CD4-positive, alpha-beta T cell treated with Interleukin-4 for 1 hour (primary cell): ENCODE data around the gene NPIPA1.
A peak's percentile ranks its signal among the peaks of the same experiment; 100 is the strongest.
"Not testable (repeated sequence)": the region's sequence is repeated elsewhere in the genome, so short reads cannot be mapped to it uniquely, and the experiment has no call there.

ENCODE experiments used
- DNase-seq, 2 donors: peaks; one replicate each; pipeline ENCODE4 v3.0.0-alpha.2; 2020 to 2022

Gene NPIPA1

DNA sequence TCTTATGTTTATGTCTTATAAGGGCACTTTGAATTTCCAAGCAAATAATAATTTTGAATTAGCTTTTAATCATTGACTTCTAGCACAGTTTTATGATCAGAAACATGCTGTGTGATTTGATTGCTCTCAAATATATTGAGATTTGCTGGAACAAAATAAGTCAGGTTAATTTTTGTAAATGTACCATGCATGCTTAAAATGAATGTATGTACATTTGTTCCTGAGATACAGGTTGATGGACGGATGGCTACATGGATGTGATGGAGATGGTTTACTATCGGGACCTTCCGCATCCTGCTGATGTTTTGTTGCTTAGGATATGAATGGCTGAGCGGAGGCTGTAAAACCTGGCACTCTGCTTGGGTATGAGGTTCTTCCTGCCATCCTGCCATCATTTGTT is at the start of gene NPIPA1:
NPIPA1 (plus strand) TSS at position 301 of the 400 bp plus-strand sequence; CDS start at position 301, 0 bp downstream.
- not testable (repeated sequence) for DNase-seq

DNA sequence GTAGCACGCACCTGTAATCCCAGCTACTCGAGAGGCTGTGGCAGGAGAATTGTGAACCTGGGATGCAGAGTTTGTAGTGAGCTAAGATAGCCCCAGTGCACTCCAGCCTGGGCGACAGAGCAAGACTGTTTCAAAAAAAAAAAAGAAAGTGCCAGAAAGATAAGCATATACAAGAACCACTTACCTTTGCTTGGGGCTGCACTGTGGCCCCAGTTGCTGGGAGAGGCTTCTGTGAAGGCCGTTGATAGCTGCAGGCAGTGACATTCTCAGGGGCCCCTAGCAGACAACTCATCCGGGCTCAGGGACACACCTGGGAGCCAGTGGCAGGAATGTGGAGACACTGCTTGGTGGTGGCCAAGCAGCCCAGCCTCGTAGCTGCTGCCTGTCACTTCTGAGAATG is 45.1 kb upstream of the NPIPA1 start:
- not testable (repeated sequence) for DNase-seq

DNA sequence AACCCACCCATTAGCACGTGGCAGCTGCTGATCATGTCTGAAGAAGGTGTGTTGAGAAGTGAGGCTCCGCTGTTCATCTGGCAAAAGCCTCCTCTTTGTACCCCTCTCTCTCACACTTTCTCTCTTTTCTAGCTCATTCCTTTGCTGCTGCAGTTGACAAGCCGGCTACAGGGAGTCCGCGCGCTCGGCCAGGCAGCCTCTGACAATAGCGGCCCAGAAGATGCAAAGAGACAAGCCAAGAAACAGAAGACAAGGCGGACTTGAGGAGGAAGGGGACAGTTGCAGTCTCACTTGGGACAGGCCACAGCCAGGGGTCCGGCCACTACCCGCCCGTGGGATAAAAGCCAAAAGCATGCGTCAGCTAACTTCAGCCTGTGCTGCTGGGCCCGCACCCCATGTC is 41.9 kb upstream of the NPIPA1 start:
- not testable (repeated sequence) for DNase-seq

DNA sequence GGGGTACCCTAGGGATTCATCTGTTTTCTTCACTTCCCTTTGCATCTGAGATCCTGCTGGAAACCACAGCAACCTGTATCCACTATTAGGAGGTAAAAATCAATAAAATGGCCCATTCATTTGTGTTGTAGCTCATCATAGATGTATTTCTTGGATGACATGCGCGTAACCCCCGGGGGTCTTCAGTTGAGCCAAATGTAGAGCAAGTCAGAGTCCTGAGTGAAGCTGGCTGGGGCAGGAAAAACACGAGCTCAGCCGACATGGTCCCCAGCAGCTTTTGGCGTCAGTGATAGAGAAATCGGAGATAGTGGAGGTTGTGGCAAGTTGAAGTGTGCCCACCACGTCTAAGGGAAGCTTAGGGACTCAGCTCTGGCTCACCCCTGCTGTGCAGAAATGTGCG is 41.2 kb upstream of the NPIPA1 start:
- not testable (repeated sequence) for DNase-seq

DNA sequence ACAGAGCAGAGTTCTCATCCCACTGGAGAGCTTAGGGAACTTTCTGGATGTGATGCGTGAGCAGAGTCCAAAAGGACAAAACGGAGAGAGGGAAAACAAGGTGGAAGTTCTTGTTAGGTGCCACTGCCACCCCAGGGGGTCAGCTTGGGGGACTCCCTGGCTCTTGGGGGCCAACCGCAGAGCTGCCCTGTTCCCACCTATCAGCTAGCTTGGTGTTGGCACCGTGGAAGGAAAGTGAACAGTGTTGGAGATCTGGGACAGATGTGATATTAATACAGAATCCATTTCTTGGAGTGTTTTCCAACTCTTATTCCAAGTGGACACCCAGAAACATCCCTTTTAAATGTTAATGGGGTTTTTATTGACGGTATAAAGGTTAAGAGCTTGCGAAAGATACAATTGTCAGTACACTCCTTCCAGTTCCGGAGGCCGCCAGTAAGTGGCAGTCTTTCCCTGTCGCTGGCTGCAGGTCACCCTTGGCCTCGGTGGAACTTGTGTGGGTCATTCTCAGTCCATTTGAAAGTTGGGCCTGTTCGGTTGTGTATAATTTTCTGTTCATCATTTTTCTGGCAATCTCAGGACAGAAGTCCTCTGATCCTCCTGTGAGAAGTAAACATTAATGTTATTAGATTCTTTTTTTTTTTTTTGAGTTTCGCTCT is 40.1 kb upstream of the NPIPA1 start:
- DNase-seq: not testable (repeated sequence)

DNA sequence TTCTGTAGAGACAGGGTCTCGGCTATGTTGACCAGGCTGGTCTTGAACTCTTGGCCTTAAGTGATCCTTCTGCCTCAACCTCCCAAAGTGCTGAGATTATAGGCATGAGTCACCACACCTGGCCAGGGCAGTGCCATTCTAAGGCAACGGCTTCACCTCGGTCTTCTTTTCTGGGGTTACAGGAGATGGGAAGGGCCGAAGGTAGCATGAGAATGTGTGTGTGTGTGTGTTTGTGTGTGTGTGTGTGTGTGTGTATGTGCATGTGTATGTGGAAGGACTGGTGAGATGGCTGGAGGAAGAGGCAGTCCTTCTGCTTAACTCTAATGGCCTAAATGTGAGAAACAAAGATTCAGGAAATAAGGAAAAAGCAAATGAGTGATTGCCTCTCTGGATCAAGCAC is 39.1 kb upstream of the NPIPA1 start:
- not testable (repeated sequence) for DNase-seq

DNA sequence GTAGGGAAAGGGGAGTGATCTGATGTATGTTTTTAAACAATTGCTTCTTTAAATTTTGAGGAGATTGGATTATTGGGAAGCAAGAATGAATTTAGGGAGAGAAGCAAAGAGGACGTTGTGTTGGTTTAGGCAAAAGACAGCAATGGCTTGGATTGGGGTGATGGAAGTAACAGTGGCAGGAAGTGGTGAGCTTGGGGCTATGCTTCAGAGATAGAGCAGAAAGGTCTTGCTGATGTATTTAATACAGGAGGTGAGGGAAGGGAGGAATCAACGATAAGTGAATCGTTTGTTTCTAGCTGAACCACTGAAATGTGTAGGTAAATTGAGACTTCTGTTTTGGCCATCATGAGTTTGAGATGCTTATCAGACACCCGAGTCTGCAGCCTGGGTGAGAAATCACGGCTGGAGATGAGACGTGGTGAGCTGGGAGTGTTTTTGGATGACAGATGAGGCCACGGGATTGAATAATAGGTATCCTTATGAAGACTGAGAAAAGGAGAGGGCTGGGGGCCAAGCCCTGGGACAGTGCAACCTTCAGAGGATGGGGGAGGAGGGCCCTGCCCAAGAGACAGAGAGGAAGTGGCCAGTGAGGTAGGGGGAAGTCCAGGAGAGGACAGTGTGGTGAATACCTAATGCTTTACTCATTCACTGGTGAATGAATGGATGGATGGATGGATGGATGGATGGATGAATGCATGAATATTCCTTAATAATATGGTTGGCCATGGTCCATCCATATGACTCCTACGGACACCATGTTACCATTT is 33.9 kb upstream of the NPIPA1 start:
- not testable (repeated sequence) for DNase-seq

DNA sequence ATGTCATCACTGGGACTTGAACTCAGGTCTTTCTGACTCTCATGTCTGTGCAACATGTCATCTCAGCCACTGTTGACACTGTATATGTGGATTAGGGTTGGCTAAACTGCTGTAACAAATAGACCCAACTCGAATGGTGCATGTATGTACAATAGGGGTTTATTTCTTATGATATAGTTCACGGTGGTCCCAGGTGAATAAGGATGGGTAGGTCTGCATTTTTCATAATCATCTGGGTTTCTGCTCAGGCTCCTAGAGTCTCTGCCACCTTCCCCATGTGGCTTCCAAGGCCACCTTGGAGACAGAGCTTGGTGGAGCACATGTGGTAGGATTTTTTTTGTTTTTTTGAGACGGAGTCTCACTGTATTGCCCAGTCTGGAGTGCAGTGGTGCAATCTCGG is 27.5 kb upstream of the NPIPA1 start:
- DNase-seq: not testable (repeated sequence)

DNA sequence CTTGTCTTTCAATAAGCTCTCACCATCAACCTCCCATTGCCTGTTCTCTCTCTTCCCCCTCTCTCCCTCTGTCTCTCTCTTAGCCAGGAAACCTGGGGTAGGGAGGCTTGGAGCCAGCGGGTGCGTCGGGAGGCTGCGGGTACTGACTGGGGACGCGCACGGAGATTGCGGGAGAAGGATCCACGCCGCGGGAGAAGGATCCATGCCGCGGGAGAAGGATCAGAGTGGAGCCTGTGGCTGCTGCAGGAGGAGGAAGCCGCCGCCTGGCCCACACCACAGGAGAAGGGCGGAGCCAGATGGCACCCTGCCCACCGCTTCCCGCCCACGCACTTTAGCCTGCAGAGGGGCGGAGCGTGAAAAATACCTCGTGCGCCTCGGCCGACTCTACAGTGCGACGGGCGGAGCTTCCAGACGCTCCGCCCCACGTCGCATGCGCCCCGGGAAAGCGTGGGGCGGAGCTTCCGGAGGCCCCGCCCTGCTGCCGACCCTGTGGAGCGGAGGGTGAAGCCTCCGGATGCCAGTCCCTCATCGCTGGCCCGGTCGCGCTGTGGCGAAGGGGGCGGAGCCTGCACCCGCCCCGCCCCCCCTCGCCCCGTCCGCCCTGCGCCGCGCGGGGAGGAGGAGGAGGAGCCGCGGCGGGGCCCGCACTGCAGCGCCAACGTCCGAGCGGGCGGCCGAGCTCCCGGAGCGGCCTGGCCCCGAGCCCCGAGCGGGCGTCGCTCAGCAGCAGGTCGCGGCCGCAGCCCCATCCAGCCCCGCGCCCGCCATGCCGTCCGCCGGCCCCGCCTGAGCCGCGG is 26.2 kb upstream of the NPIPA1 start:
- not testable (repeated sequence) for DNase-seq

DNA sequence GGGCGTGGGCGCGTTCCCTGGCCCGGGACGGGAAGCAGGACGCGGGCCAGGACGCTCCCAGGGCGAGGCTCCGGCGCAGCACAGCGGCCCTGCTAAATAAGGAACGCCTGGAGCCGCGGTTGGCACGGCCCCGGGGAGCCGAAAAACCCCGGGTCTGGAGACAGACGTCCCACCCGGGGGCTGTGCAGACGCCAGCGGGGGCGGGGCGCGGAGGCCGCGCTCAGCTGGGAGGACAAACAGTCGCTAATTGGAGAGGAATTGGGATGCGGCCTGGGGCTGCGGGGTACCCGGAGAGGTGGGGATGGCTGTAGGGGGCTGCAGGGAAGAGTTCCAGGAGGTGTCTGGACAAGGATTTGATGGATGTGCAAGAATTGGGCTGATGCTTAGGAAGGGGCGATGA is 25.3 kb upstream of the NPIPA1 start:
- peak; percentile 18 to 36 for DNase-seq

DNA sequence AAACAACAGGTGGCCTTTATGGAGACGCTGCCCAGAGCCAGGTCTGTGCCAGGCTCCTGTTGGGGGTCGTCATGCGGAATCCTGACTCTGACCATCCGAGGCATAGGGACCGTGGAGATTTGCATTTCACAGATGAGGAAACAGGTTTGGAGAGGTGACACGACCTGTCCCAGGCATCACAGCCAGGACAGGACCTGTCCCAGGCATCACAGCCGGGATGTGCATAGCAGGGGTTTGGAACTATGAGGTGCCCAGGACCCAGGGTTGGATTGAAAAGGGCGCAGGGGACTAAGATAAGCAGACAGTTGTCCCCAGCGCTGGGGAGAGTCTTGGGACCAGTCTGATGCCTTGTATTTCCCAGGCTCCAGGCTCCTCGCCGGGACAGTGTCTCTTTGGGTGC is 24.7 kb upstream of the NPIPA1 start:
- not testable (repeated sequence) for DNase-seq

DNA sequence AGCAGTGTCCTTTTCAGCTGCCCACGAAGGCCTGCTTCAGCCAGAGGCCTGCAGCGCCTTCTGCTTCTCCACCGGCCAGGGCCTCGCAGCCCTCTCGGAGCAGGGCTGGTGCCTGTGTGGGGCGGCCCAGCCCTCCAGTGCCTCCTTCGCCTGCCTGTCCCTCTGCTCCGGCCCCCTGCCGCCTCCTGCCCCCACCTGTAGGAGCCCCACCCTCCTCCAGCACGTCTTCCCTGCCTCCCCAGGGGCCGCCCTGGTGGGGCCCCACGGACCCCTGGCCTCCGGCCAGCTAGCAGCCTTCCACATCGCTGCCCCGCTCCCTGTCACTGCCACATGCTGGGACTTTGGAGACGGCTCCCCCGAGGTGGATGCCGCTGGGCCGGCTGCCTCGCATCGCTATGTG is 18.7 kb upstream of the NPIPA1 start:
- DNase-seq: not testable (repeated sequence)

DNA sequence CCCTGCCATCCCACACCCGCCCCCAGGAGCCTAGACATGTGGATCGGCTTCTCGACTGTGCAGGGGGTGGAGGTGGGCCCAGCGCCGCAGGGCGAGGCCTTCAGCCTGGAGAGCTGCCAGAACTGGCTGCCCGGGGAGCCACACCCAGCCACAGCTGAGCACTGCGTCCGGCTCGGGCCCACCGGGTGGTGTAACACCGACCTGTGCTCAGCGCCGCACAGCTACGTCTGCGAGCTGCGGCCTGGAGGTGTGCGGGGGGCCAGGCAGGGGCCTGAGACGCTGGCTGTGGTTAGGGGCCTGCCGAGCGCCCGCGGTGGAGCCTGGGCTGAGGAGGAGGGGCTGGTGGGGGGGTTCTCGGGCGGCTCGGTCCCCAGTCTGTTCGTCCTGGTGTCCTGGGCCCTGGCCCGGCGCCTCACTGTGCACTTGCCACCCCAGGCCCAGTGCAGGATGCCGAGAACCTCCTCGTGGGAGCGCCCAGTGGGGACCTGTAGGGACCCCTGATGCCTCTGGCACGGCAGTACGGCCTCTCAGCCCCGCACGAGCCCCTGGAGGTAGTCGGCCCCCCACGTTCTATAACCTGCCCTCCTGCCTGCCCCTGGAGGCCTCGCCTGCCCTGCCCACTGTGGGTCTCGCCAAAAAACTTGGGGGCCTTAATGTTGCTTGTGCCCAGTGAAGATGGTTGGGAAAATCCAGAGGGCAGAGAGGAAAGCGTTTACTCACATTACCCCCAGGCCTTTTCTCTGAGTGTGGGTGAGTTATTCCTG is 17.2 kb upstream of the NPIPA1 start:
- not testable (repeated sequence) for DNase-seq

DNA sequence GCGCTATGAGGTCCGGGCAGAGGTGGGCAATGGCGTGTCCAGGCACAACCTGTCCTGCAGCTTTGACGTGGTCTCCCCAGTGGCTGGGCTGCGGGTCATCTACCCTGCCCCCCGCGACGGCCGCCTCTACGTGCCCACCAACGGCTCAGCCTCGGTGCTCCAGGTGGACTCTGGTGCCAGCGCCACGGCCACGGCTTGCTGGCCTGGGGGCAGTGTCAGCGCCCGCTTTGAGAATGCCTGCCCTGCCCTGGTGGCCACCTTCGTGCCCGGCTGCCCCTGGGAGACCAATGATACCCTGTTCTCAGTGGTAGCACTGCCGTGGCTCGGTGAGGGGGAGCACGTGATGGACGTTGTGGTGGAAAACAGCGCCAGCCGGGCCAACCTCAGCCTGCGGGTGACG is 15.0 kb upstream of the NPIPA1 start:
- not testable (repeated sequence) for DNase-seq

DNA sequence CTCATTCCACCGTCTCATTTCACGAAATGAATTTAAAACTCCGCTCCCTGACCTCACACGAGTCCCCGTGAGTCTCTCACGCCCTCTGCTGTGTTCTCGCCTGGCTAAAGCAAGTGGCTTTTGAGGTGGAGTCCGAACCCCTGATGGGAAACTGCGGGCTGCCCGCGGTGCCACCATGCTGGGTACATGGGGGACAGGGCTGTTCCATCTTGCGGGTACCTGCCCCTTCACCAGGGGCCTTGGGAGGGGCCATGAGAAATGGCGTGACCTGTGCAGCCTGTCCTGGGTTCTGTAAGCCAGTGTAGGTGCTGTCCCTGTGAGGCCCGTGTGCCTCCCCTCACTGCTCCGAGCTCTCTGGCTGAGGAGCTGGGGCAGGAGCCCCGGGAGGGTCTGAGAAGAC is 14.3 kb upstream of the NPIPA1 start:
- DNase-seq: not testable (repeated sequence)

DNA sequence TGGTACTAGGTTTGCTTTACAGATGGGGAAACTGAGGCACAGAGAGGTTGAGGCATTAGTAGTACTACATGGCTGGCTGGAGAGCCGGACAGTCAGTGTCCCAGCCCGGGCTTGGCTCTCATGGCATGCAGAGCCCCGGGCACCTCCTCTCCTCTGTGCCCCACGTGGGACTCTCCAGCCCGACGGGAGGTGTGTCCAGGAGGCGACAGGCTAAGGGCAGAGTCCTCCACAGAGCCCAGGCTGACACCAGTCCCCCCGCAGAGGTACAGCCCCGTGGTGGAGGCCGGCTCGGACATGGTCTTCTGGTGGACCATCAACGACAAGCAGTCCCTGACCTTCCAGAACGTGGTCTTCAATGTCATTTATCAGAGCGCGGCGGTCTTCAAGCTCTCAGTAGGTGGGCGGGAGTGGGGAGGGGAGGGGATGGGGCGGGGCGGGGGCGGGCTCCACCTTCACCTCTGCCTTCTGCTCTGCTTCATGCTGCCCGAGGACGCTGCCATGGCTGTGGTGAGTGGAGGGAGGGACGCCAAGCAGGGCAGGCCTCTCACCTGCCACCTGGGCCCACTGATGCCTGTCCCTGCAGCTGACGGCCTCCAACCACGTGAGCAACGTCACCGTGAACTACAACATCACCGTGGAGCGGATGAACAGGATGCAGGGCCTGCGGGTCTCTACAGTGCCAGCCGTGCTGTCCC is 13.7 kb upstream of the NPIPA1 start:
- DNase-seq: not testable (repeated sequence)

DNA sequence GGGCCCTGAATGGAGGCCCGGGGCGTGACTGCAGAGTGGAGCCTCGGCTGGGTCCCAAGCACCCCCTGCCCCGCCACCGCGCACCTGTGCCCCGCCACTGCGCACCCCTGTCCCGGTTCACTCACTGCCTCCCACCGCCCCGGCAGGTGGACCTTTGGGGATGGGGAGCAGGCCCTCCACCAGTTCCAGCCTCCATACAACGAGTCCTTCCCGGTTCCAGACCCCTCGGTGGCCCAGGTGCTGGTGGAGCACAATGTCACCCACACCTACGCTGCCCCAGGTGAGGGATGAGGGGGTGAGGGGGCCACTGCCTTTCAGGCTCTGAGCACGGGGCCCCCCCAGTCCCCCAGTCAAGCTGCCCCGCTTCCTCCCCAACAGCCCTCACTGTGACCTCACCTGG is 12.9 kb upstream of the NPIPA1 start:
- DNase-seq: not testable (repeated sequence)

DNA sequence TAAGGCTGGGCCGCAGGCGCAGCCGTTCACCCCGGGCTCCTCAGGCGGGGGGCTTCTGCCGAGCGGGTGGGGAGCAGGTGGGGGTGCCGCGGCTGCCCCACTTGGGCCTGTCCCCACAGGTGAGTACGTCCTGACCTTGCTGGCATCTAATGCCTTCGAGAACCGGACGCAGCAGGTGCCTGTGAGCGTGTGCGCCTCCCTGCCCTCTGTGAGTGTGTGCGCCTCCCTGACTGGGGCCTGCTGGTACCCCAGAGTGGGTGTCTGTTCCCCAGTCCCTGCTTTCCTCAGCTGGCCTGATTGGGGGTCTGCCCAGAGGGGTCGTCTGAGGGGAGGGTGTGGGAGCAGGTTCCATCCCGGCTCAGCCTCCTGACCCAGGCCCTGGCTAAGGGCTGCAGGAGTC is 12.3 kb upstream of the NPIPA1 start:
- DNase-seq: not testable (repeated sequence)

DNA sequence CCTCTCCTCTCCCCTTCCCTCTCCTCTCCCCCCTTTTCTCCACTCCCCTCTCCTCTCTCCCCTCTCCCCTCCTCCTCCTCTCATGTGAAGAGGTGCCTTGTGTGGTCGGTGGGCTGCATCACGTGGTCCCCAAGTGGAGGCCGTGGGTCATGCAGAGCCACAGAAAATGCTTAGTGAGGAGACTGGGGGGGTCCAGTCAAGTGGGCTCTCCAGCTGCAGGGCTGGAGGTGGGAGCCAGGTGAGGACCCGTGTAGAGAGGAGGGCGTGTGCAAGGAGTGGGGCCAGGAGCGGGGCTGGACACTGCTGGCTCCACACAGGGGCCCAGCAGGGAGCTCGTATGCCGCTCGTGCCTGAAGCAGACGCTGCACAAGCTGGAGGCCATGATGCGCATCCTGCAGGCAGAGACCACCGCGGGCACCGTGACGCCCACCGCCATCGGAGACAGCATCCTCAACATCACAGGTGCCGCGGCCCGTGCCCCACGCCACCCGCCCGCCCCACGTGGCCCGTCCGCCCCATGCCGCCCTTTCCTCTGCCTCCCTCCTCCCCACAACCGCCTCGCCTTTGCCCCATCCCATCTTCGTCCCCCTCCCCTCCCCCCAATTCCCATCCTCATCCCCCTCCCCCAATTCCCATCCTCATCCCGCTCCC is 9.1 kb upstream of the NPIPA1 start:
- not testable (repeated sequence) for DNase-seq

DNA sequence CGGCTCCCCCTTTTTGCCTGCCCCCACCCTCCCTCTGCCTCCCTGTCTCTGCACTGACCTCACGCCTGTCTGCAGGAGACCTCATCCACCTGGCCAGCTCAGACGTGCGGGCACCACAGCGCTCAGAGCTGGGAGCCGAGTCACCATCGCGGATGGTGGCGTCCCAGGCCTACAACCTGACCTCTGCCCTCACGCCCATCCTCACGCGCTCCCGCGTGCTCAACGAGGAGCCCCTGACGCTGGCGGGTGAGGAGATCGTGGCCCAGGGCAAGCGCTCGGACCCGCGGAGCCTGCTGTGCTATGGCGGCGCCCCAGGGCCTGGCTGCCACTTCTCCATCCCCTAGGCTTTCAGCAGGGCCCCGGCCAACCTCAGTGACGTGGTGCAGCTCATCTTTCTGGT is 8.1 kb upstream of the NPIPA1 start:
- DNase-seq: not testable (repeated sequence)

DNA sequence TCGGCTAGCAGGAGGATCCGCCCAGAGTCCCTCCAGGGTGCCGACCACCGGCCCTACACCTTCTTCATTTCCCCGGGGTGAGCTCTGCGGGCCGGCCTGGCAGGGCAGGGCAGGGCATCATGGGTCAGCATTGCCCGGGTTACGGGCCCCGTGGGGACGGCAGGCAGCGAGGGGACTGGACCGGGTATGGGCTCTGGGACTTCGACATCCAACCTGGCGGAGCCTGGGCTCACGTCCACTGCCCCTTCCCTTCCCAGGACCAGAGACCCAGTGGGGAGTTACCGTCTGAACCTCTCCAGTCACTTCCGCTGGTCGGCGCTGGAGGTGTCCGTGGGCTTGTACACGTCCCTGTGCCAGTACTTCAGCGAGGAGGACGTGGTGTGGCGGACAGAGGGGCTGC is 7.0 kb upstream of the NPIPA1 start:
- DNase-seq: not testable (repeated sequence)
